Endodermal cell (in vitro differentiated cells): ENCODE measurements around the gene DRD1. TPM values are rescaled to one million over a fixed set of nuclear protein-coding genes. Genes with fewer than 3 reads are reported as not detected.

Experiments used
- DNase-seq: peaks from one replicate; pipeline ENCODE4 v3.0.0-alpha.2; 2017
- H3K27ac ChIP-seq: 2 replicates; pipeline ENCODE4 v1.5.1; 2013; ENCODE audit warnings: mild to moderate bottlenecking, low read depth, low read length, moderate library complexity
- H3K27me3 ChIP-seq: 2 replicates; pipeline ENCODE4 v1.6.1; 2013; ENCODE audit warnings: mild to moderate bottlenecking, low read length, moderate library complexity; ENCODE audit not compliant: insufficient read depth, control insufficient read depth, poor library complexity, severe bottlenecking
- H3K36me3 ChIP-seq: 2 replicates; pipeline ENCODE4 v1.7.0; 2013; ENCODE audit warnings: mild to moderate bottlenecking, low read length, moderate library complexity; ENCODE audit not compliant: control insufficient read depth, insufficient read depth
- H3K4me1 ChIP-seq: one replicate; pipeline ENCODE4 v1.7.0; 2013; ENCODE audit warnings: low read length; ENCODE audit not compliant: control insufficient read depth, insufficient read depth
- H3K4me3 ChIP-seq: 2 replicates; pipeline ENCODE4 v1.5.1; 2013; ENCODE audit warnings: mild to moderate bottlenecking, low read length, moderate library complexity
- H3K9ac ChIP-seq: 2 replicates; pipeline ENCODE4 v1.6.1; 2013; ENCODE audit warnings: mild to moderate bottlenecking, low read length, moderate library complexity; ENCODE audit not compliant: poor library complexity, severe bottlenecking; ENCODE audit errors: extremely low read depth
- H3K9me3 ChIP-seq: 2 replicates; pipeline ENCODE4 v1.6.1; 2013; ENCODE audit warnings: mild to moderate bottlenecking, low read length, moderate library complexity; ENCODE audit not compliant: control insufficient read depth
- H3K27ac Mint-ChIP-seq: 2 replicates; pipeline ENCODE4 v1.8.0; 2020; ENCODE audit warnings: mixed read lengths
- H3K27me3 Mint-ChIP-seq: 2 replicates; pipeline ENCODE4 v1.8.0; 2021; ENCODE audit warnings: mild to moderate bottlenecking, mixed read lengths; ENCODE audit not compliant: insufficient read depth
- H3K36me3 Mint-ChIP-seq: 2 replicates; pipeline ENCODE4 v1.8.0; 2020; ENCODE audit warnings: low read depth, mixed read lengths
- H3K4me1 Mint-ChIP-seq: 2 replicates; pipeline ENCODE4 v1.8.0; 2020; ENCODE audit warnings: mixed read lengths
- H3K4me3 Mint-ChIP-seq: 2 replicates; pipeline ENCODE4 v1.8.0; 2020; ENCODE audit warnings: mild to moderate bottlenecking, moderate library complexity, mixed read lengths
- H3K9me3 Mint-ChIP-seq: 2 replicates; pipeline ENCODE4 v1.8.0; 2020; ENCODE audit warnings: mild to moderate bottlenecking, mixed read lengths
- WGBS, 2 experiments: methylation state at CpG; one replicate each; pipeline versions ENCODE4 v1.1.5 to v1.1.7; 2013; ENCODE audit warnings: missing lambda C conversion rate in 2 of 2, mixed read lengths in 1 of 2; ENCODE audit not compliant: insufficient coverage in 1 of 2, insufficient read length in 1 of 2; 5-methylcytosine and 5-hydroxymethylcytosine counted together
- total RNA-seq, 2 donors: library from RNA; stranded (reverse); fragmentation: NEBNext Ultra II Directional in 1 of 2; extraction: Animal tissue kit (Norgen Biotek cat#: 25700) in 1 of 2; gene quantifications; 2 replicates in 1 of 2; 3 replicates in 1 of 2; pipeline ENCODE4 v1.2.1, GENCODE V29; 2021
- TF ChIP-seq, protein P1 (sequence below): fragments of 200-600 bp; sonication (generic); conservative IDR thresholded peaks from 2 replicates; pipeline ENCODE4 v1.5.0; 2021; ENCODE audit warnings: antibody characterized with exemption, mild to moderate bottlenecking

Gene DRD1
- total RNA-seq, 2 donors from 2014 or later = 0.53 to 0.59 TPM

DNA sequence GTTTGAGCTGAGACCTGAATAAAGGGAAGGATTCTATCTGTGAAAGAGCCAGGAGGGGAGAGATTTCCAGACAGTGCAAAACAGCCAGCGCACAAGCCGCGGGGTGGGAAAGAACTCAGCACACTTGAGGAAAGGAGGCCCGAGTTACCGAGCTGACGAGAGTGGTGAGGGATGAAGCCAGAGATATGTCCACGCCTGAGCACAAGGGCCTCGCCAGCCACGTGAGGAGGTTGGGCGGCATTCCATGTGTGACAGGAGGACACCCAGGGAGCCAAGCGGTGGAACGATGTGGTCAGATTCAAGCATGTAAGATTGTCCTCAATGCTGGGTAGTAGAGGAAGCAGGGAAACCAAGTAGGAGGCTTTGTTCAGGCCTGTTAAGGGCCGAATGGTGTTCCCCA lies 17.4 kb upstream of the DRD1 start:
- no peak overlapping the region for H3K4me3 ChIP-seq
- DNase-seq = no peak
- H3K9me3 ChIP-seq = no peaks in the 10 kb centered on the region
- H3K36me3 Mint-ChIP-seq = no peaks in the 10 kb centered on the region
- H3K9ac ChIP-seq = no peak overlapping the region
- H3K27ac Mint-ChIP-seq = no peak overlapping the region
- H3K27me3 Mint-ChIP-seq = peaks cover 3% of the 10 kb centered on the region
- H3K27ac ChIP-seq = no peak overlapping the region
- no peaks in the 10 kb centered on the region for H3K27me3 ChIP-seq
- 92 to 94% methylated on average over 11 to 13 of the region's 13 CpGs for WGBS, 2 experiments
- H3K9me3 Mint-ChIP-seq = peaks cover under 1% of the 10 kb centered on the region
- TF ChIP-seq, protein P1, sequence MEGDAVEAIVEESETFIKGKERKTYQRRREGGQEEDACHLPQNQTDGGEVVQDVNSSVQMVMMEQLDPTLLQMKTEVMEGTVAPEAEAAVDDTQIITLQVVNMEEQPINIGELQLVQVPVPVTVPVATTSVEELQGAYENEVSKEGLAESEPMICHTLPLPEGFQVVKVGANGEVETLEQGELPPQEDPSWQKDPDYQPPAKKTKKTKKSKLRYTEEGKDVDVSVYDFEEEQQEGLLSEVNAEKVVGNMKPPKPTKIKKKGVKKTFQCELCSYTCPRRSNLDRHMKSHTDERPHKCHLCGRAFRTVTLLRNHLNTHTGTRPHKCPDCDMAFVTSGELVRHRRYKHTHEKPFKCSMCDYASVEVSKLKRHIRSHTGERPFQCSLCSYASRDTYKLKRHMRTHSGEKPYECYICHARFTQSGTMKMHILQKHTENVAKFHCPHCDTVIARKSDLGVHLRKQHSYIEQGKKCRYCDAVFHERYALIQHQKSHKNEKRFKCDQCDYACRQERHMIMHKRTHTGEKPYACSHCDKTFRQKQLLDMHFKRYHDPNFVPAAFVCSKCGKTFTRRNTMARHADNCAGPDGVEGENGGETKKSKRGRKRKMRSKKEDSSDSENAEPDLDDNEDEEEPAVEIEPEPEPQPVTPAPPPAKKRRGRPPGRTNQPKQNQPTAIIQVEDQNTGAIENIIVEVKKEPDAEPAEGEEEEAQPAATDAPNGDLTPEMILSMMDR = no peak
- no peak overlapping the region for H3K4me3 Mint-ChIP-seq
- peaks cover 6% of the 10 kb centered on the region for H3K4me1 ChIP-seq
- no peaks in the 10 kb centered on the region for H3K36me3 ChIP-seq
- H3K4me1 Mint-ChIP-seq = peaks cover 25% of the 10 kb centered on the region

DNA sequence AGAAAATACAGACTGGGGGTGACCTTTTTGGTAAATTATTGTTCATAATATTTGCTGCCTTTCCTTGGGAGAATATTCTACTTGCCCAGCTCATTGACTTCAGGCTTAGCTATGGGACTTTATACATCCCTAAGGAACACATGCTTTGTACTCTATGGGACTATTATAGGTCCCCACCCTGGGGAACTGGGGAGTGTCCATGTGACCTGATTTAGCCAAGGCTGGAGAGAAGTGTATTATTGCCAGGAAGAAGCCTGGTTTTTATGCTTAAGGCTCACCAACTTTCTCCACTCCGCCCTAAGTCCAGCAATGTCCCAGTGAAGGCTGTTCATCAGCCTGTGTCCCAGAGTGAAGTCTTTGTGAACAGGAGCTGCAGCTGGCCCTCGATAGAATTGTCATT lies 16.6 kb upstream of the DRD1 start:
- Histone ChIP-seq H3K9me3 (no peaks in the 10 kb centered on the region), H3K9ac (no peak overlapping the region), H3K4me3 (no peak overlapping the region), H3K4me1 (peaks cover 6% of the 10 kb centered on the region), H3K27ac (no peak overlapping the region), H3K36me3 (no peaks in the 10 kb centered on the region), H3K27me3 (no peaks in the 10 kb centered on the region)
- TF ChIP-seq, protein P1 = no peak
- WGBS, 2 experiments = 92 to 93% methylated on average over 2 of the region's 2 CpGs
- H3K4me3 Mint-ChIP-seq = no peak overlapping the region
- H3K9me3 Mint-ChIP-seq = peaks cover 3% of the 10 kb centered on the region
- H3K4me1 Mint-ChIP-seq = peaks cover 23% of the 10 kb centered on the region
- no peak for DNase-seq
- no peak overlapping the region for H3K27ac Mint-ChIP-seq
- H3K27me3 Mint-ChIP-seq = peaks cover 3% of the 10 kb centered on the region
- H3K36me3 Mint-ChIP-seq = no peaks in the 10 kb centered on the region

DNA sequence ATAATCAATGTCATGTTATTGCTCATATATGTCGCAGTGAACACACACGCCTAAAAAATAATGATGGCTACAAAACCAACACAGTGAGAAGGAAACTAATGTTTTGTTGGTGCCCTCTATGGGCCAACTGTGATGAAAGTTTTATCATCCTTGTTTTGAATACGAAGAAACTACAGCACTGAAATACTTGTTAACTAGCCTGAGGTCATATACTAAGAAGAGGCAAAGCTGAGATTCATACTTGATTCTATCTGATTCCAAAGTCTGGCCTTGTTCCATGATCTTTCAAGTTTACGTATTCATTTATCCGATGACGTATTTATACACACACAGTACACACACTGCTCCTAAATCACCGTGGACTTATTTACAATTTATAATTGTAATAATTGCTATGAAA lies 16.1 kb upstream of the DRD1 start:
- no peak overlapping the region for H3K4me3 Mint-ChIP-seq

More for the DNA sequence above, 16.1 kb upstream of the DRD1 start:
- Histone ChIP-seq H3K4me1 (peaks cover 6% of the 10 kb centered on the region), H3K4me3 (no peak overlapping the region), H3K36me3 (no peaks in the 10 kb centered on the region), H3K9me3 (no peaks in the 10 kb centered on the region), H3K9ac (no peak overlapping the region), H3K27me3 (no peaks in the 10 kb centered on the region), H3K27ac (no peak overlapping the region)
- Mint-ChIP-seq H3K27ac (no peak overlapping the region), H3K4me1 (peaks cover 23% of the 10 kb centered on the region), H3K36me3 (no peaks in the 10 kb centered on the region), H3K9me3 (peaks cover 3% of the 10 kb centered on the region), H3K27me3 (peaks cover 3% of the 10 kb centered on the region)
- TF ChIP-seq, protein P1 = peak; percentile 74
- no peak for DNase-seq
- WGBS, 2 experiments = 75 to 82% methylated on average over 5 to 7 of the region's 7 CpGs
